Measurements from ENCODE around the gene CDH13. TPM values are rescaled to one million over a fixed set of nuclear protein-coding genes. Genes with fewer than 3 reads are reported as not detected.
A peak's percentile ranks its signal among the peaks of the same experiment; 100 is the strongest.

The CDH13 gene
- total and polyA plus RNA-seq, 2 donors (not counting 3 experiments of a cell fraction or from before 2014, with no cell fraction given): 96.6 to 124 TPM

DNA sequence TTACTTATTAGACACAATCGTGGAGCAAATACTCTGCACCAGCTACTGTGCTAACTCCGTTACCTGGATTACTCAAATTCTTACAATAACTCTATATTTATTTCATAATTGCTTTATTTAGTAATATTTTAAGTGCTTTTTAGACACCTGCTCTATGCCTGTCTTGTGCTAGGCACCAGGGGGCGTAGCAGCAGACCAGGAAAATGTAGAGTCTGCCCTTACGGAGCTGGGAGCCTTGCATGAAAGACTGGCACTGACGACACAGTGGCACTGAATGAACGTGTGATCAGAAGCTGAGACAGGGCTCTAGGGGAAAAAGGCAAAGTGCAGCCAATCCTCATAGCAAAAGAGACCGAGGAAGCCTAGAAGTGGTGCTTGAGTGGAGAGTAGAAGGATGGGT, 486.5 kb downstream of the CDH13 start:
- H3K9me1 ChIP-seq (replicated peaks; ENCODE audit: control insufficient read depth, extremely low read depth, insufficient read depth, low read length): no peaks in the 10 kb centered on the region
- intact Hi-C loops (cut with micrococcal nuclease) (loop anchor here (1.0 to 5.0 kb wide), 4 partner anchors 74 to 333 kb away; no protein-coding TSS in a partner anchor), dilution Hi-C loops (cut with MboI; ENCODE audit: extremely low pct_ligation_motif_present, low sequenced_read_pairs) (no loop called here)
- ChIA-PET CTCF (interaction anchor here (0.6 to 3.4 kb wide), 28 partner anchors 9 to 483 kb away, joined by 3 to 57 read pairs (median 4); no protein-coding TSS in a partner anchor), POLR2A (interaction anchor here (0.6 kb wide), 1 partner anchor 262 kb away, joined by 4 read pairs; no protein-coding TSS in a partner anchor)
- H3K79me2 ChIP-seq (ENCODE audit: control insufficient read depth, insufficient read depth, low read length): no peaks in the 10 kb centered on the region
- no peak overlapping the region for H3K9ac ChIP-seq (replicated peaks; ENCODE audit: extremely low read depth, insufficient read depth, low read length)
- H3K4me3 ChIP-seq (replicated peaks in 1 of 3; ENCODE audit: insufficient read depth in 1 of 3, low read depth in 1 of 3, low read length in 3 of 3): no peak overlapping the region
- DNase-seq (ENCODE audit: low read depth, low spot score) (peak; percentile 39), FAIRE-seq (peak; percentile 49)
- H3K4me1 ChIP-seq (ENCODE audit: control insufficient read depth, extremely low read depth, insufficient read depth, low read length): no peaks in the 10 kb centered on the region
- TF ChIP-seq MYC (IDR thresholded peaks at IDR 0.05; ENCODE audit: low read depth, low read length) (no peak), JUN (IDR thresholded peaks at IDR 0.05; ENCODE audit: borderline replicate concordance, insufficient read depth, insufficient read length, low read depth) (no peak), GATA2 (IDR thresholded peaks at IDR 0.05; ENCODE audit: insufficient read depth, insufficient read length, low read depth, low read length) (no peak), POLR2A (IDR thresholded peaks at IDR 0.05; ENCODE audit: low read depth, low read length) (no peak)
- TF ChIP-seq, protein P1, sequence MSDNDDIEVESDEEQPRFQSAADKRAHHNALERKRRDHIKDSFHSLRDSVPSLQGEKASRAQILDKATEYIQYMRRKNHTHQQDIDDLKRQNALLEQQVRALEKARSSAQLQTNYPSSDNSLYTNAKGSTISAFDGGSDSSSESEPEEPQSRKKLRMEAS (IDR thresholded peaks at IDR 0.05; ENCODE audit: insufficient read depth, insufficient read length): no peak
- TF ChIP-seq, protein P2, sequence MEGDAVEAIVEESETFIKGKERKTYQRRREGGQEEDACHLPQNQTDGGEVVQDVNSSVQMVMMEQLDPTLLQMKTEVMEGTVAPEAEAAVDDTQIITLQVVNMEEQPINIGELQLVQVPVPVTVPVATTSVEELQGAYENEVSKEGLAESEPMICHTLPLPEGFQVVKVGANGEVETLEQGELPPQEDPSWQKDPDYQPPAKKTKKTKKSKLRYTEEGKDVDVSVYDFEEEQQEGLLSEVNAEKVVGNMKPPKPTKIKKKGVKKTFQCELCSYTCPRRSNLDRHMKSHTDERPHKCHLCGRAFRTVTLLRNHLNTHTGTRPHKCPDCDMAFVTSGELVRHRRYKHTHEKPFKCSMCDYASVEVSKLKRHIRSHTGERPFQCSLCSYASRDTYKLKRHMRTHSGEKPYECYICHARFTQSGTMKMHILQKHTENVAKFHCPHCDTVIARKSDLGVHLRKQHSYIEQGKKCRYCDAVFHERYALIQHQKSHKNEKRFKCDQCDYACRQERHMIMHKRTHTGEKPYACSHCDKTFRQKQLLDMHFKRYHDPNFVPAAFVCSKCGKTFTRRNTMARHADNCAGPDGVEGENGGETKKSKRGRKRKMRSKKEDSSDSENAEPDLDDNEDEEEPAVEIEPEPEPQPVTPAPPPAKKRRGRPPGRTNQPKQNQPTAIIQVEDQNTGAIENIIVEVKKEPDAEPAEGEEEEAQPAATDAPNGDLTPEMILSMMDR (IDR thresholded peaks at IDR 0.05; ENCODE audit: extremely low read depth in 1 of 2, insufficient read depth in 1 of 2, low read depth in 1 of 2, low read length in 2 of 2): peak; percentile 52 to 58
- H2AFZ ChIP-seq (ENCODE audit: low read depth, low read length): no peak overlapping the region
- no peaks in the 10 kb centered on the region for H3K9me3 ChIP-seq (replicated peaks; ENCODE audit: control insufficient read depth, insufficient read depth, low read length)
- no TSS peak for BruUV-seq (replicated peaks)
- H3K27ac ChIP-seq (ENCODE audit: insufficient read depth, low read depth, low read length): no peak overlapping the region
- H3K36me3 ChIP-seq (ENCODE audit: control insufficient read depth in 2 of 2, extremely low read depth in 1 of 2, insufficient read depth in 2 of 2, low read length in 2 of 2): no peaks in the 10 kb centered on the region
- no peaks in the 10 kb centered on the region for H4K20me1 ChIP-seq (replicated peaks; ENCODE audit: control insufficient read depth, extremely low read depth, insufficient read depth, low read length)
- H3K27me3 ChIP-seq (ENCODE audit: control insufficient read depth in 2 of 2, insufficient read depth in 2 of 2, low read length in 2 of 2): no peaks in the 10 kb centered on the region
- no peak overlapping the region for H3K4me2 ChIP-seq (ENCODE audit: insufficient read depth, low read length)

Data from endothelial cell of umbilical vein (primary cell).